Body of pancreas (tissue), 4 donors: ENCODE data around the gene CTCF.

Source experiments
- POLR2A ChIP-seq, 3 donors: fragments of 450-650 bp; IDR thresholded peaks; one replicate each; pipeline ENCODE4 v1.6.1; 2016; ENCODE audit warnings: antibody characterized with exemption in 3 of 3, mild to moderate bottlenecking in 2 of 3
- TF ChIP-seq, protein P1 (sequence below), 7 experiments: fragments of 450-650 bp in 4 of 7; fragments of 200-600 bp in 3 of 7; sonication (generic) in 3 of 7; IDR thresholded peaks; one replicate each; pipeline ENCODE4 v1.5.1; 2016 to 2019; ENCODE audit warnings: antibody characterized with exemption in 7 of 7

DNA sequence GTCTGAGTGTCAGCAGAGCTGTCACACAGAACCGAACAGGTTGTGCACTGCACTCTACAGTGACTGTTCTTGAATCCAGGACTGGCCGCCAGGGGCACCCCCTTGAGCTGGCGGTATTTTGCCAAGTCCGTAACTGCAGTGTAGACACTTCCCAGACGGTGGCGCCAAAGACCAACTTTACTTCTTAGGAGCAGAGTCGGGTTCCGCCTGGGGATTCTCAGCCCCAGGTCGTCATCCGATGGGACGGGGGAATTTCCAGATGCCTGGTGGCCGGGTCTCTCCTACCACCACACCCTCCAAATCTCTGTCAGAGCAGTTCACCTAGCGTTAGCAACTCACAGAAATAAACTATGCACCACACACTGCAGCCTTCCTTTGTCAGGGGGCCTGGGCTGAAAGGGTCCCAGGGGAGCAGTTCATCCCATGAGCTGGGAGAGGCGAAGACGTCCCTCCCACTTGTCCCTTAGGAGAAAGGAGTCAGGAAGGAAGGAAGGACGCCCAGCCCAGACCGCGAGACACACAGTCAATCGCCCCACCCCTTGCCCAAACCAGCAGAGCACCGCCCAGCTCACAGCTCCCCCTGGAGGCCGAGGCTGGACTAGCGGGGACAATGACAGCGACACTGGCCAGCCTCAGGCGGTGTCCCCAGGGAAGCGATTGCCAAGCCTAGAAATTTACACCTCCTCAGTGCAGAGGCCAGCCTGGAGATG is 41.1 kb upstream of the CTCF start:
- TF ChIP-seq, protein P1, sequence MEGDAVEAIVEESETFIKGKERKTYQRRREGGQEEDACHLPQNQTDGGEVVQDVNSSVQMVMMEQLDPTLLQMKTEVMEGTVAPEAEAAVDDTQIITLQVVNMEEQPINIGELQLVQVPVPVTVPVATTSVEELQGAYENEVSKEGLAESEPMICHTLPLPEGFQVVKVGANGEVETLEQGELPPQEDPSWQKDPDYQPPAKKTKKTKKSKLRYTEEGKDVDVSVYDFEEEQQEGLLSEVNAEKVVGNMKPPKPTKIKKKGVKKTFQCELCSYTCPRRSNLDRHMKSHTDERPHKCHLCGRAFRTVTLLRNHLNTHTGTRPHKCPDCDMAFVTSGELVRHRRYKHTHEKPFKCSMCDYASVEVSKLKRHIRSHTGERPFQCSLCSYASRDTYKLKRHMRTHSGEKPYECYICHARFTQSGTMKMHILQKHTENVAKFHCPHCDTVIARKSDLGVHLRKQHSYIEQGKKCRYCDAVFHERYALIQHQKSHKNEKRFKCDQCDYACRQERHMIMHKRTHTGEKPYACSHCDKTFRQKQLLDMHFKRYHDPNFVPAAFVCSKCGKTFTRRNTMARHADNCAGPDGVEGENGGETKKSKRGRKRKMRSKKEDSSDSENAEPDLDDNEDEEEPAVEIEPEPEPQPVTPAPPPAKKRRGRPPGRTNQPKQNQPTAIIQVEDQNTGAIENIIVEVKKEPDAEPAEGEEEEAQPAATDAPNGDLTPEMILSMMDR (IDR thresholded peaks at IDR 0.05): peak; percentile 59 to 99 (median 98)
- TF ChIP-seq POLR2A (IDR thresholded peaks at IDR 0.05): peak in 2 of 3 donors; percentile 51 to 58
